Measurements from ENCODE around the gene INTS3. TPM values are rescaled to one million over a fixed set of nuclear protein-coding genes. Genes with fewer than 3 reads are reported as not detected.
A peak's percentile ranks its signal among the peaks of the same experiment; 100 is the strongest.

INTS3 gene
- total and polyA plus RNA-seq, 9 of the 15 experiments (the other 6 are each of a cell fraction or from before 2014, with no cell fraction given): 6.3 to 24.1 (median 14.3) TPM

DNA sequence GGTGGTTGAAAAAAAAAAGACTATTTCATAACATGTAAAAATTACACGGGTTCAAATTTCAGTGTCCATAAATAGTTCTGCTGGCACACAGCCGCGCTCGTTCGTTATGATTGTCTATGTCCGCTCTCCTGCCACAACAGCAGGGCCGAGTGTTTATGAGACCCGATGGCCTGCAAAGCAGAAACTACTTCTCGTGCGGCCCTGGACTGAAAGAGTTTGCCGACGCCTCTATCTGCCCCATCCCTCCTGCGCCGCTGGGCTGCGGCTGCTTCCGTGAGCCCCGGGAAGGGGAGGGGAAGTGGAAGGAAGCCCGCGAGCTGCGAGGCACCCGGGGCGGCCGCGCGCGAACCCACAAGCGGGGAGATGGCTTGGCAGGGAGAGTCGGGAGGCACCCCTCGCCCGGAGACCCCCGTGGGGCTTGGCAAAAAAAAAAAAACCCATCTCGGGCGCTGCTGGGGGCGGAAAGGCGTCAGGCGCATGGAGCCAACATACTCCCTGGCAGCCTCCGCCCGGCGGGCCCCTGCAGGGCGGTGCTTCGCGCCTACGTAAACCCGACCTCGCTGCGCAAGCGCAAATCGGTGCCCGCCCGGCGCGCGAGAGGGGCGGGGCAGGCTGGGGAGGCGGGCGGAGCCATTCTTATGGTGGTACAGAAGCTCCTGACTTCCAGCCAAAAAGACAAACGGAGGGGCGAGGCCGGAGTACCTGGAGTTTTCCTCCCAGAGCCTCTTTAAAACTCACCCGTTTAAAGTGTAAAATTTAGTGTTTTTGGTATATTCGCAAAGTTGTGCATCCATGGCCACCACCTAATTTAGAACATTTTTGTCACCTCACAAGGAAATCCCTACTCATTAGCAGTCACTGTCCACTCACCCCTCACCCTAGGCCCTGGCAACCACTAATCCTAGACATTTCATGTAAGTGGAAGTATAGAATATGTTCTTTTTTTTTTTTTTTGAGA is 55.7 kb downstream of the INTS3 start (continued):
- TF ChIP-seq, protein P1, sequence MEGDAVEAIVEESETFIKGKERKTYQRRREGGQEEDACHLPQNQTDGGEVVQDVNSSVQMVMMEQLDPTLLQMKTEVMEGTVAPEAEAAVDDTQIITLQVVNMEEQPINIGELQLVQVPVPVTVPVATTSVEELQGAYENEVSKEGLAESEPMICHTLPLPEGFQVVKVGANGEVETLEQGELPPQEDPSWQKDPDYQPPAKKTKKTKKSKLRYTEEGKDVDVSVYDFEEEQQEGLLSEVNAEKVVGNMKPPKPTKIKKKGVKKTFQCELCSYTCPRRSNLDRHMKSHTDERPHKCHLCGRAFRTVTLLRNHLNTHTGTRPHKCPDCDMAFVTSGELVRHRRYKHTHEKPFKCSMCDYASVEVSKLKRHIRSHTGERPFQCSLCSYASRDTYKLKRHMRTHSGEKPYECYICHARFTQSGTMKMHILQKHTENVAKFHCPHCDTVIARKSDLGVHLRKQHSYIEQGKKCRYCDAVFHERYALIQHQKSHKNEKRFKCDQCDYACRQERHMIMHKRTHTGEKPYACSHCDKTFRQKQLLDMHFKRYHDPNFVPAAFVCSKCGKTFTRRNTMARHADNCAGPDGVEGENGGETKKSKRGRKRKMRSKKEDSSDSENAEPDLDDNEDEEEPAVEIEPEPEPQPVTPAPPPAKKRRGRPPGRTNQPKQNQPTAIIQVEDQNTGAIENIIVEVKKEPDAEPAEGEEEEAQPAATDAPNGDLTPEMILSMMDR (IDR thresholded peaks at IDR 0.05 in 2 of 3, conservative IDR thresholded peaks at IDR 0.05 in 1 of 3; ENCODE audit: insufficient read depth in 2 of 3, low read depth in 1 of 3, low read length in 3 of 3): no peak
- TF ChIP-seq ZNF384 (IDR thresholded peaks at IDR 0.05; ENCODE audit: low read depth, low read length) (peak; percentile 10; the same call in 1 of the 2 replicates), ZNF184 (CRISPR knock-in tag; IDR thresholded peaks at IDR 0.05) (no peak), MAX (CRISPR knock-in tag; IDR thresholded peaks at IDR 0.05) (peak; percentile 64; the same call in 1 of the 2 replicates), HMGXB4 (CRISPR knock-in tag; IDR thresholded peaks at IDR 0.05) (no peak), ZNF143 (CRISPR knock-in tag; IDR thresholded peaks at IDR 0.05) (no peak), KDM1A (IDR thresholded peaks at IDR 0.05) (no peak), EP300 (IDR thresholded peaks at IDR 0.05; ENCODE audit: low read length) (no peak), ARID3B (CRISPR knock-in tag; IDR thresholded peaks at IDR 0.05; ENCODE audit: borderline replicate concordance) (no peak), KDM2B (CRISPR knock-in tag; IDR thresholded peaks at IDR 0.05) (peak; percentile 93; the same call in 1 of the 2 replicates), ZFX (CRISPR knock-in tag; IDR thresholded peaks at IDR 0.05) (peak; percentile 93), PURB (CRISPR knock-in tag; IDR thresholded peaks at IDR 0.05; ENCODE audit: low read depth) (no peak), TFAM (CRISPR knock-in tag; conservative IDR thresholded peaks at IDR 0.05) (no peak), MCM3 (IDR thresholded peaks at IDR 0.05) (no peak), SMARCA4 (IDR thresholded peaks at IDR 0.05) (peak; percentile 28; the same call in 1 of the 2 replicates), XRCC5 (IDR thresholded peaks at IDR 0.05; ENCODE audit: low read depth, low read length) (no peak), RB1 (IDR thresholded peaks at IDR 0.05; ENCODE audit: low read depth) (peak; percentile 84; the same call in 1 of the 2 replicates)
- TF ChIP-seq, protein P2, sequence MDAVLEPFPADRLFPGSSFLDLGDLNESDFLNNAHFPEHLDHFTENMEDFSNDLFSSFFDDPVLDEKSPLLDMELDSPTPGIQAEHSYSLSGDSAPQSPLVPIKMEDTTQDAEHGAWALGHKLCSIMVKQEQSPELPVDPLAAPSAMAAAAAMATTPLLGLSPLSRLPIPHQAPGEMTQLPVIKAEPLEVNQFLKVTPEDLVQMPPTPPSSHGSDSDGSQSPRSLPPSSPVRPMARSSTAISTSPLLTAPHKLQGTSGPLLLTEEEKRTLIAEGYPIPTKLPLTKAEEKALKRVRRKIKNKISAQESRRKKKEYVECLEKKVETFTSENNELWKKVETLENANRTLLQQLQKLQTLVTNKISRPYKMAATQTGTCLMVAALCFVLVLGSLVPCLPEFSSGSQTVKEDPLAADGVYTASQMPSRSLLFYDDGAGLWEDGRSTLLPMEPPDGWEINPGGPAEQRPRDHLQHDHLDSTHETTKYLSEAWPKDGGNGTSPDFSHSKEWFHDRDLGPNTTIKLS (IDR thresholded peaks at IDR 0.05; ENCODE audit: borderline replicate concordance, low read depth): peak; percentile 56; the same call in 1 of the 2 replicates
- TF ChIP-seq, protein P3, sequence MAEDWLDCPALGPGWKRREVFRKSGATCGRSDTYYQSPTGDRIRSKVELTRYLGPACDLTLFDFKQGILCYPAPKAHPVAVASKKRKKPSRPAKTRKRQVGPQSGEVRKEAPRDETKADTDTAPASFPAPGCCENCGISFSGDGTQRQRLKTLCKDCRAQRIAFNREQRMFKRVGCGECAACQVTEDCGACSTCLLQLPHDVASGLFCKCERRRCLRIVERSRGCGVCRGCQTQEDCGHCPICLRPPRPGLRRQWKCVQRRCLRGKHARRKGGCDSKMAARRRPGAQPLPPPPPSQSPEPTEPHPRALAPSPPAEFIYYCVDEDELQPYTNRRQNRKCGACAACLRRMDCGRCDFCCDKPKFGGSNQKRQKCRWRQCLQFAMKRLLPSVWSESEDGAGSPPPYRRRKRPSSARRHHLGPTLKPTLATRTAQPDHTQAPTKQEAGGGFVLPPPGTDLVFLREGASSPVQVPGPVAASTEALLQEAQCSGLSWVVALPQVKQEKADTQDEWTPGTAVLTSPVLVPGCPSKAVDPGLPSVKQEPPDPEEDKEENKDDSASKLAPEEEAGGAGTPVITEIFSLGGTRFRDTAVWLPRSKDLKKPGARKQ (CRISPR knock-in tag; IDR thresholded peaks at IDR 0.05): no peak

All from K562 (cell line).